ENCODE results near the gene TEX53. TPM values are rescaled to one million over a fixed set of nuclear protein-coding genes. Genes with fewer than 3 reads are reported as not detected.
A peak's percentile ranks its signal among the peaks of the same experiment; 100 is the strongest.

The TEX53 gene
- total RNA-seq, 1 donor from 2014 or later = not detected

- DNase-seq (ENCODE audit: low spot score) = no peak
These were observed 22.8 kb upstream of the TEX53 start for GRCh38 chr9:114680259-114681001.

GRCh38 chr9:114678795-114679194 lies 21.2 kb upstream of the TEX53 start:
- no peak for DNase-seq (ENCODE audit: low spot score)

GRCh38 chr9:114678130-114678529 lies 20.5 kb upstream of the TEX53 start:
- no peak for DNase-seq (ENCODE audit: low spot score)

GRCh38 chr9:114677418-114677817 lies 19.8 kb upstream of the TEX53 start:
- peak; percentile 99 for DNase-seq (ENCODE audit: low spot score)

GRCh38 chr9:114676901-114677300 lies 19.3 kb upstream of the TEX53 start:
- no peak for DNase-seq (ENCODE audit: low spot score)

GRCh38 chr9:114674798-114675540 lies 17.4 kb upstream of the TEX53 start:
- no peak for DNase-seq (ENCODE audit: low spot score)

GRCh38 chr9:114674076-114674797 lies 16.6 kb upstream of the TEX53 start:
- no peak for DNase-seq (ENCODE audit: low spot score)

- DNase-seq (ENCODE audit: low spot score) = no peak
These were observed 14.0 kb upstream of the TEX53 start for GRCh38 chr9:114671605-114672004.

- DNase-seq (ENCODE audit: low spot score) = no peak
These were observed 12.4 kb upstream of the TEX53 start for GRCh38 chr9:114669961-114670360.

GRCh38 chr9:114668146-114668545 lies 10.5 kb upstream of the TEX53 start:
- DNase-seq (ENCODE audit: low spot score) = no peak

- DNase-seq (ENCODE audit: low spot score) = no peak
These were observed 9.2 kb upstream of the TEX53 start for GRCh38 chr9:114666851-114667250.

- no peak for DNase-seq (ENCODE audit: low spot score)
These were observed 8.8 kb upstream of the TEX53 start for GRCh38 chr9:114666401-114666800.

- DNase-seq (ENCODE audit: low spot score) = no peak
These were observed 6.6 kb upstream of the TEX53 start for GRCh38 chr9:114664181-114664580.

- peak; percentile 38 for DNase-seq (ENCODE audit: low spot score)
These were observed 4.7 kb upstream of the TEX53 start for GRCh38 chr9:114662081-114662989.

GRCh38 chr9:114656301-114656700 lies 1.3 kb downstream of the TEX53 start:
- DNase-seq (ENCODE audit: low spot score) = no peak

- no peak for DNase-seq (ENCODE audit: low spot score)
These were observed 1.9 kb downstream of the TEX53 start for GRCh38 chr9:114655689-114656088.

- peak; percentile 88 for DNase-seq (ENCODE audit: low spot score)
These were observed 3.9 kb downstream of the TEX53 start for GRCh38 chr9:114653556-114654159.

GRCh38 chr9:114652776-114653555 lies 4.6 kb downstream of the TEX53 start:
- no peak for DNase-seq (ENCODE audit: low spot score)

- DNase-seq (ENCODE audit: low spot score) = no peak
These were observed 13.7 kb downstream of the TEX53 start for GRCh38 chr9:114643896-114644295.

- DNase-seq (ENCODE audit: low spot score) = no peak
These were observed 14.6 kb downstream of the TEX53 start for GRCh38 chr9:114643001-114643400.

Measured in umbilical cord (tissue), 2 donors.